MM.1S (cell line): ENCODE data around the gene IL20RB.

Experiments
- CTCF ChIP-seq: fragments of 300-600 bp; sonication (generic); IDR thresholded peaks from 2 replicates; pipeline ENCODE4 v1.5.1; 2016; ENCODE audit warnings: antibody characterized with exemption, low read length, mixed read lengths
- EZH2 ChIP-seq: fragments of 300-600 bp; sonication (generic); optimal IDR thresholded peaks from 2 replicates; pipeline ENCODE3; 2017; ENCODE audit warnings: low read depth, mild to moderate bottlenecking, antibody characterized with exemption, low read length, mixed read lengths
- EZH2phosphoT487 ChIP-seq: fragments of 300-600 bp; sonication (generic); IDR thresholded peaks from 2 replicates; pipeline ENCODE4 v1.6.1; 2018; ENCODE audit warnings: antibody characterized with exemption, low read length

GRCh38 chr3:136979684-136980083 lies 21.9 kb downstream of the IL20RB start:
- TF ChIP-seq EZH2phosphoT487: no peak
- TF ChIP-seq CTCF: no peak
- no peak for TF ChIP-seq EZH2
